H9 (cell line): ENCODE results near the gene TMEM176A. TPM values are rescaled to one million over a fixed set of nuclear protein-coding genes. Genes with fewer than 3 reads are reported as not detected.

ENCODE experiments used
- DNase-seq: peaks from one replicate; pipeline ENCODE4 v3.0.0-alpha.2; 2017
- H2AFZ ChIP-seq: one replicate; pipeline ENCODE4 v1.6.1; 2013; ENCODE audit warnings: mild to moderate bottlenecking, low read length, control low read depth, moderate library complexity
- H2AK5ac ChIP-seq: 2 replicates; pipeline ENCODE4 v1.6.1; 2013; ENCODE audit warnings: low read length, control low read depth, mixed read lengths; ENCODE audit not compliant: insufficient read length
- H2BK120ac ChIP-seq: one replicate; pipeline ENCODE4 v1.6.1; 2013; ENCODE audit warnings: low read depth, mild to moderate bottlenecking, low read length, control low read depth, inconsistent platforms; ENCODE audit not compliant: poor library complexity, severe bottlenecking
- H2BK12ac ChIP-seq: 2 replicates; pipeline ENCODE4 v1.6.1; 2013; ENCODE audit warnings: low read length, control low read depth, mixed read lengths, low read depth; ENCODE audit not compliant: insufficient read length
- H2BK15ac ChIP-seq: 2 replicates; pipeline ENCODE4 v1.6.1; 2013; ENCODE audit warnings: low read depth, low read length, control low read depth
- H2BK20ac ChIP-seq: one replicate; pipeline ENCODE4 v1.6.1; 2013; ENCODE audit warnings: low read depth, mild to moderate bottlenecking, low read length, control low read depth, inconsistent platforms; ENCODE audit not compliant: poor library complexity, severe bottlenecking
- H2BK5ac ChIP-seq: 2 replicates; pipeline ENCODE4 v1.6.1; 2013; ENCODE audit warnings: low read length, control low read depth, mixed read lengths; ENCODE audit not compliant: insufficient read length
- H3K14ac ChIP-seq: 2 replicates; pipeline ENCODE4 v1.6.1; 2013; ENCODE audit warnings: low read length, control low read depth; ENCODE audit not compliant: insufficient read depth
- H3K18ac ChIP-seq: 2 replicates; pipeline ENCODE4 v1.6.1; 2013; ENCODE audit warnings: low read depth, mild to moderate bottlenecking, mixed read lengths, low read length, control low read depth; ENCODE audit not compliant: insufficient read length
- H3K23ac ChIP-seq: 2 replicates; pipeline ENCODE4 v1.6.1; 2013; ENCODE audit warnings: low read length, control low read depth, mixed read lengths, low read depth; ENCODE audit not compliant: insufficient read length
- H3K23me2 ChIP-seq: 2 replicates; pipeline ENCODE4 v1.6.1; 2013; ENCODE audit warnings: low read depth, mild to moderate bottlenecking, mixed read lengths, low read length, control low read depth; ENCODE audit not compliant: insufficient read length, poor library complexity, severe bottlenecking
- H3K27ac ChIP-seq: 2 replicates; pipeline ENCODE4 v1.5.1; 2013; ENCODE audit warnings: low read length, control low read depth, mixed read lengths, low read depth; ENCODE audit not compliant: insufficient read length
- H3K27me3 ChIP-seq: 2 replicates; pipeline ENCODE4 v1.6.1; 2013; ENCODE audit warnings: low read length, control low read depth, inconsistent platforms; ENCODE audit not compliant: insufficient read depth
- H3K4ac ChIP-seq: 2 replicates; pipeline ENCODE4 v1.6.1; 2013; ENCODE audit warnings: low read depth, mild to moderate bottlenecking, control low read depth, inconsistent platforms, low read length, moderate library complexity
- H3K4me1 ChIP-seq: 2 replicates; pipeline ENCODE4 v1.6.1; 2013; ENCODE audit warnings: low read length, control low read depth, inconsistent platforms; ENCODE audit not compliant: insufficient read depth
- H3K4me2 ChIP-seq: 2 replicates; pipeline ENCODE4 v1.6.1; 2013; ENCODE audit warnings: low read length, control low read depth, mixed read lengths; ENCODE audit not compliant: insufficient read length, insufficient read depth
- H3K56ac ChIP-seq: 2 replicates; pipeline ENCODE4 v1.6.1; 2013; ENCODE audit warnings: low read depth, mild to moderate bottlenecking, mixed read lengths, low read length, control low read depth; ENCODE audit not compliant: insufficient read length
- H3K79me1 ChIP-seq: 2 replicates; pipeline ENCODE4 v1.6.1; 2013; ENCODE audit warnings: low read depth, mild to moderate bottlenecking, moderate library complexity, low read length, control low read depth, inconsistent platforms; ENCODE audit not compliant: insufficient read depth, poor library complexity, severe bottlenecking
- H3K79me2 ChIP-seq: 2 replicates; pipeline ENCODE4 v1.6.1; 2013; ENCODE audit warnings: low read length, control low read depth, inconsistent platforms; ENCODE audit not compliant: insufficient read depth
- H3K9ac ChIP-seq: 2 replicates; pipeline ENCODE4 v1.6.1; 2013; ENCODE audit warnings: low read length, control low read depth, mixed read lengths; ENCODE audit not compliant: insufficient read length; ENCODE audit errors: extremely low read depth
- H3K9me3 ChIP-seq: one replicate; pipeline ENCODE4 v1.6.1; 2013; ENCODE audit warnings: low read depth, low read length, inconsistent platforms; ENCODE audit not compliant: control insufficient read depth
- H3T11ph ChIP-seq: one replicate; pipeline ENCODE4 v1.6.1; 2013; ENCODE audit warnings: mild to moderate bottlenecking, low read length, control low read depth, inconsistent platforms
- H4K20me1 ChIP-seq: one replicate; pipeline ENCODE4 v1.6.1; 2013; ENCODE audit not compliant: control insufficient read depth, insufficient read length, insufficient read depth
- H4K5ac ChIP-seq: 2 replicates; pipeline ENCODE4 v1.6.1; 2013; ENCODE audit warnings: low read depth, mild to moderate bottlenecking, mixed read lengths, low read length, control low read depth; ENCODE audit not compliant: insufficient read length
- H4K8ac ChIP-seq: replicated peaks from 2 replicates; pipeline ENCODE4 v1.6.1; 2013; ENCODE audit warnings: low read length, control low read depth, mixed read lengths, low read depth; ENCODE audit not compliant: insufficient read length
- H4K91ac ChIP-seq: 2 replicates; pipeline ENCODE4 v1.6.1; 2013; ENCODE audit warnings: low read depth, mild to moderate bottlenecking, moderate library complexity, mixed read lengths, low read length, control low read depth; ENCODE audit not compliant: insufficient read length
- H3K27ac Mint-ChIP-seq, 3 experiments: 2 replicates in 2 of 3; 3 replicates in 1 of 3; pipeline ENCODE4 v1.8.0; 2020 to 2021; ENCODE audit warnings: mixed read lengths in 3 of 3, mild to moderate bottlenecking in 1 of 3, moderate library complexity in 1 of 3
- H3K27me3 Mint-ChIP-seq: 2 replicates; pipeline ENCODE4 v1.8.0; 2021; ENCODE audit warnings: low read depth, mild to moderate bottlenecking, moderate library complexity, mixed read lengths
- H3K36me3 Mint-ChIP-seq, 3 experiments: 2 replicates in 2 of 3; 3 replicates in 1 of 3; pipeline ENCODE4 v1.8.0; 2020 to 2021; ENCODE audit warnings: low read depth in 3 of 3, mixed read lengths in 3 of 3; ENCODE audit not compliant: insufficient read depth in 1 of 3
- H3K4me1 Mint-ChIP-seq, 2 experiments: 2 replicates each; pipeline ENCODE4 v1.8.0; 2020; ENCODE audit warnings: mixed read lengths in 2 of 2
- H3K4me3 Mint-ChIP-seq, 2 experiments: 2 replicates in 1 of 2; 3 replicates in 1 of 2; pipeline ENCODE4 v1.8.0; 2020 to 2021; ENCODE audit warnings: mild to moderate bottlenecking in 2 of 2, mixed read lengths in 2 of 2, moderate library complexity in 1 of 2
- H3K9me3 Mint-ChIP-seq, 2 experiments: 2 replicates in 1 of 2; 3 replicates in 1 of 2; pipeline ENCODE4 v1.8.0; 2020; ENCODE audit warnings: mild to moderate bottlenecking in 2 of 2, mixed read lengths in 2 of 2, moderate library complexity in 1 of 2
- CTCF ChIP-seq: fragments of 200-600 bp; sonication (generic); conservative IDR thresholded peaks from 3 replicates; pipeline ENCODE4 v1.8.0; 2021; ENCODE audit warnings: antibody characterized with exemption, mild to moderate bottlenecking
- WGBS: extraction: QIAGEN DNeasy Blood & Tissue Kit; methylation state at CpG from one replicate; pipeline ENCODE4 v1.1.7; 2013; ENCODE audit warnings: missing lambda C conversion rate, low lambda C conversion rate, mixed read lengths; ENCODE audit not compliant: insufficient read length; ENCODE audit errors: extremely low coverage; 5-methylcytosine and 5-hydroxymethylcytosine counted together
- total RNA-seq: library from RNA; stranded (reverse); gene quantifications from 2 replicates; pipeline ENCODE4 v1.2.1, GENCODE V29; 2021

The TMEM176A gene
- total RNA-seq, 1 experiment from 2014 or later, result not detected

- H3T11ph ChIP-seq, result no peak overlapping the region
- H4K91ac ChIP-seq, result no peak overlapping the region
- H2BK15ac ChIP-seq, result no peak overlapping the region
- Mint-ChIP-seq H3K36me3 (peaks cover 0 to 11% (median 0%) of the 10 kb centered on the region in 3 experiments; a peak in 3 of 7 replicates), H3K27me3 (peaks cover 28% of the 10 kb centered on the region), H3K4me1 (peaks cover 6 to 20% of the 10 kb centered on the region in 2 experiments; a peak in 3 of 4 replicates), H3K27ac (no peak overlapping the region), H3K9me3 (peaks cover 6 to 8% of the 10 kb centered on the region in 2 experiments; a peak in 4 of 5 replicates), H3K4me3 (no peak overlapping the region)
- no peaks in the 10 kb centered on the region for H3K9me3 ChIP-seq
- H3K79me1 ChIP-seq, result no peaks in the 10 kb centered on the region
- no peak overlapping the region for H3K27ac ChIP-seq
- no peak overlapping the region for H4K8ac ChIP-seq
- no peaks in the 10 kb centered on the region for H3K4me1 ChIP-seq
- H2BK20ac ChIP-seq, result no peak overlapping the region
- no peaks in the 10 kb centered on the region for H3K27me3 ChIP-seq
- H3K23ac ChIP-seq, result no peak overlapping the region
- H3K14ac ChIP-seq, result no peak overlapping the region
- H4K20me1 ChIP-seq, result no peaks in the 10 kb centered on the region
- WGBS, result no CpG with 5 or more reads among the region's 7 CpGs
- H3K18ac ChIP-seq, result no peak overlapping the region
- H3K9ac ChIP-seq, result no peak overlapping the region
- no peaks in the 10 kb centered on the region for H3K23me2 ChIP-seq
- H3K4me2 ChIP-seq, result no peak overlapping the region
- no peak overlapping the region for H3K4ac ChIP-seq
- no peak overlapping the region for H2BK5ac ChIP-seq
- no peak overlapping the region for H3K56ac ChIP-seq
- no peak for TF ChIP-seq CTCF
- DNase-seq, result no peak
- no peak overlapping the region for H2AK5ac ChIP-seq
- H2AFZ ChIP-seq, result no peak overlapping the region
- H4K5ac ChIP-seq, result no peak overlapping the region
- no peak overlapping the region for H2BK12ac ChIP-seq
- no peaks in the 10 kb centered on the region for H3K79me2 ChIP-seq
- H2BK120ac ChIP-seq, result no peak overlapping the region
Measured at GRCh38 chr7:150820578-150821198, 20.1 kb downstream of the TMEM176A start.
